HG03135 (cell line): ENCODE measurements around the gene ATP10B.

ENCODE experiments used
- ATAC-seq: cut with Tn5 transposase; IDR thresholded peaks from one replicate; pipeline ENCODE4 v1.9.1; 2021; ENCODE audit warnings: mild to moderate bottlenecking, moderate library complexity; ENCODE audit not compliant: unreplicated experiment

ATP10B gene

GRCh38 chr5:160520609-160521391 is 331.2 kb downstream of the ATP10B start:
- no peak for ATAC-seq

GRCh38 chr5:160516696-160517530 is 335.1 kb downstream of the ATP10B start:
- ATAC-seq, result no peak

- no peak for ATAC-seq
These were observed 337.1 kb downstream of the ATP10B start for GRCh38 chr5:160514866-160515265.

- ATAC-seq, result no peak
These were observed 337.8 kb downstream of the ATP10B start for GRCh38 chr5:160514191-160514590.

GRCh38 chr5:160513485-160513884 is 338.5 kb downstream of the ATP10B start:
- ATAC-seq, result no peak
